Activated CD4-positive, alpha-beta T cell treated with anti-CD3 and anti-CD28 coated beads, Interleukin-2, amount 10 ng/mL, durations not matched to agents 7 days and 5 days (primary cell): ENCODE measurements around the gene FBXO42. TPM values are rescaled to one million over a fixed set of nuclear protein-coding genes. Genes with fewer than 3 reads are reported as not detected.

Source experiments
- CTCF ChIA-PET: fragments of 350-600 bp; sonication (Branson Sonifier 250); formaldehyde crosslinking; loops from one replicate; lab custom pipeline; 2021; ENCODE audit warnings: antibody characterized with exemption; lab: Charles Lee
- POLR2A ChIA-PET: fragments of 350-600 bp; sonication (Branson Sonifier 250); formaldehyde crosslinking; loops from one replicate; lab custom pipeline; 2021; ENCODE audit warnings: antibody characterized with exemption; lab: Charles Lee
- DNase-seq: peaks from one replicate; pipeline ENCODE4 v3.0.0-alpha.2; 2020
- H3K27ac Mint-ChIP-seq: one replicate; pipeline ENCODE4 v1.8.0; 2021; ENCODE audit warnings: mild to moderate bottlenecking, moderate library complexity, mixed read lengths
- H3K27me3 Mint-ChIP-seq: one replicate; pipeline ENCODE4 v1.8.0; 2021; ENCODE audit warnings: mixed read lengths
- H3K36me3 Mint-ChIP-seq: one replicate; pipeline ENCODE4 v1.8.0; 2021; ENCODE audit warnings: low read depth, mixed read lengths
- H3K4me1 Mint-ChIP-seq: one replicate; pipeline ENCODE4 v1.8.0; 2021; ENCODE audit warnings: mixed read lengths
- H3K4me3 Mint-ChIP-seq: one replicate; pipeline ENCODE4 v1.8.0; 2021; ENCODE audit warnings: mild to moderate bottlenecking, moderate library complexity, mixed read lengths
- H3K9me3 Mint-ChIP-seq: one replicate; pipeline ENCODE4 v1.8.0; 2021; ENCODE audit warnings: mixed read lengths
- total RNA-seq, 2 experiments: library from RNA; stranded (reverse); gene quantifications; one replicate each; pipeline ENCODE4 v1.2.3, GENCODE V29; 2021

The FBXO42 gene
- total RNA-seq, 2 experiments from 2014 or later, result 15.5 to 19.3 TPM

DNA sequence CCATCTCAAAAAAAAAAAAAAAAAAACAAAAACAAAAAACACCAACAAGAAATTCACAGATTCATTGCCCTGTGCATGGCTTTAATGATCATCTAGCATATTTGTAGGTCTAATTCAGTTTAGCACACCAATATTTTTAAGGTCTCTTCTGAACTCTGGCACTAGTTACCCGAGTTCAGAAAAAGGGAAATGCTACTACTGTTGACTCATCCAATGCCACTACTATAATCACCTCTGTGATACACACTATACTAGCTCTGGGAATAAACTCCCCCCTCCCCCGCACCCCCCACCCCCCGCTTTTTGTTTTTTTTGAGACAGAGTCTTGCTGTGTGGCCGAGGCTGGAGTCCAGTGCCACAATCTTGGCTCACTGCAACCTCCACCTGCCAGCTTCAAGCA lies 55.6 kb downstream of the FBXO42 start:
- CTCF ChIA-PET, result no interaction called here
- no peak overlapping the region for H3K4me3 Mint-ChIP-seq
- DNase-seq, result no peak
- H3K4me1 Mint-ChIP-seq, result no peaks in the 10 kb centered on the region
- POLR2A ChIA-PET, result no interaction called here
- H3K9me3 Mint-ChIP-seq, result no peaks in the 10 kb centered on the region
- H3K27me3 Mint-ChIP-seq, result no peaks in the 10 kb centered on the region
- no peak overlapping the region for H3K27ac Mint-ChIP-seq
- peaks cover 22% of the 10 kb centered on the region for H3K36me3 Mint-ChIP-seq

DNA sequence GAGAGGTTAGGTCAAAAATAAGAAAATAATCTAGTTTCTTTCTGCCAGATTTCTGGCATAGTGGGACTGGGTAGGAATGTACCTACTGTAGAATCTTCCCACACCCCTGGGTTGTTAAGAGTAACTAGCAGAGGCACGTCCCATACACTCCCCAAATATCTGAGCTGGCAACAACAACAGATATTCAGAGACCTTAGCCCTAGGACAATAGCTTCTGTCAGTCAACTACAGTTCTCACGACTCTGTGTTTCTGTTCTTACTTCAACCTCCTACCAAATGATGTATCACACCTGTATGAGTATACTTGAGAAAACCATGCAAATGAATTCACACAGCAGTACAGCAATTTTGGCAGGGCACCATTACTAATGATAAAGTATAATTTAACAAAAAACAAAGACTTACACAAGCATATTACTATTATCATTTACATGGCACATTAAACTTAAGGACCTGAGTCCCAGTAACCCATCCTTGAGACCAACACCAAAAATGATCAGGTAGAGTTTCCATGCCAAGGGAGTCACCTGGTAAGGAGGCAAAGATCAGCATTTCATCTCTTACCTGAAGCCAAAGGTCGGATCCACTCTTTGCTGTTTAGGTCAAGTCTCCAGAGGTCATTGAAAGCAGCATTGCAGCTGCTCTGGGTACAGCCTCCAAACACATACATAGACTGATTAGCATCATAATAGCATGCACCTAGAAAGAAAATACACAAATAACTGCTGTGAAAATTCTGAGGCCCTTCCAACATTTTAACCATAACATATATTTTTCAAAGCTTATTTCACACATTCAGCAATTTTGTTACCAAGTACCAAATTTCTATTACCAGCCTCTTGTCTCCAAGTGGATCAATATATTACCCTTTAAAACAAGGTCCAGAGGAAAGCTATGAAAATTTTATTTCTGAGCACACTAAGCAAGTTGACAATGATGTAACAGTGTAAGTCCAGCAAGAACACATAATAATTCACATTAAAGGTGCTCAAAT lies 57.8 kb downstream of the FBXO42 start:
- no peak for DNase-seq
- no peak overlapping the region for H3K27ac Mint-ChIP-seq
- peaks cover 25% of the 10 kb centered on the region for H3K36me3 Mint-ChIP-seq
- no peaks in the 10 kb centered on the region for H3K27me3 Mint-ChIP-seq
- H3K9me3 Mint-ChIP-seq, result no peaks in the 10 kb centered on the region
- ChIA-PET CTCF (interaction anchor here (0.7 to 1.7 kb wide), 2 partner anchors 10 to 26 kb away, joined by 3 to 6 read pairs; no protein-coding TSS in a partner anchor), POLR2A (no interaction called here)
- peaks cover 3% of the 10 kb centered on the region for H3K4me1 Mint-ChIP-seq
- no peak overlapping the region for H3K4me3 Mint-ChIP-seq

DNA sequence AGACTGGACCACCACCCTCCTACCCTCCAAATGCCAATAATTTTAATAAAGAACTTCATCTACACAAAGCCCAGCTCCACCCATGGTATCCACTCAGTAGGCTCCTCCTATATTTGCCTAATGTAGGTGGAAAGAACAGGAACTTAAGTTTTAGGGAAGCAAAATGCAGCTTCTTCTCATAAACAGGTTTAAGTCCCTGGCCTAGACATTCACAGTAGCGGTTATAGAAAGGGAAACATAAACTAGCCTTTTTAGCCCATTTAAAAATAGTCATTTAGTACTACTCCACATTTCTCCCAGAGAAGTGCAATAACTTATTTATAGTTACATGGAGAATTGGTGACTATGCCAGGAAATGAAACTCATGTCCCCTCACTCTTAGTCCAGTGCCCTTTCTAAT lies 58.7 kb downstream of the FBXO42 start:
- ChIA-PET CTCF (interaction anchor here (1.6 to 1.7 kb wide), 2 partner anchors 9 to 502 kb away, joined by 3 read pairs; no protein-coding TSS in a partner anchor), POLR2A (no interaction called here)
- Mint-ChIP-seq H3K36me3 (peaks cover 28% of the 10 kb centered on the region), H3K27me3 (no peaks in the 10 kb centered on the region), H3K27ac (no peak overlapping the region), H3K9me3 (no peaks in the 10 kb centered on the region), H3K4me1 (peaks cover 3% of the 10 kb centered on the region), H3K4me3 (no peak overlapping the region)
- no peak for DNase-seq

- CTCF ChIA-PET, result interaction anchor here (1.6 kb wide), 1 partner anchor 501 kb away, joined by 3 read pairs; no protein-coding TSS in a partner anchor
- Mint-ChIP-seq H3K36me3 (peaks cover 32% of the 10 kb centered on the region), H3K9me3 (no peaks in the 10 kb centered on the region)
Measured at GRCh38 chr1:16292739-16293138, 59.5 kb downstream of the FBXO42 start.

DNA sequence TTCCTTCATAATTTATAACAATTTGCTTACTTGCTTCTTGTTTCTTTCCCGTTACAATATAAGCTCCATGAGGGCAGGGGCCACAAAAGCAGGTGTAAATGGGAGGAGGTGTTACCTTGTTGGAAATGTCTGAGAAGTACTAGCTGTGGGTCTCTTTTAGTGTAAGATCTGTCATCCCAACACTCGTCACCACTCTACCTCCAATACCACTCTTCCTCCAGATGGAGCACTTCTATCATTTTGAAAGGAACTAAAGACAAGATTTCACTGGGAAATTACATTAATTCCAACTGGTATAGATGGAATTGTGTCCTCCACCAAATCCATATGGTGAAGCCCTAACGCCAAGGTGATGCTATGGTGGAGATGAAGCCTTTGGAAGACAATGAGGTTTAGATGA lies 62.3 kb downstream of the FBXO42 start:
- Mint-ChIP-seq H3K36me3 (peaks cover 23% of the 10 kb centered on the region), H3K4me3 (no peak overlapping the region), H3K4me1 (peaks cover 3% of the 10 kb centered on the region), H3K27me3 (no peaks in the 10 kb centered on the region), H3K9me3 (no peaks in the 10 kb centered on the region), H3K27ac (no peak overlapping the region)
- ChIA-PET CTCF (interaction anchor here (0.6 kb wide), 1 partner anchor 86 kb away, joined by 3 read pairs; no protein-coding TSS in a partner anchor), POLR2A (no interaction called here)
- DNase-seq, result no peak

More at GRCh38 chr1:16292739-16293138, 59.5 kb downstream of the FBXO42 start:
- no peak for DNase-seq
- no peak overlapping the region for H3K4me3 Mint-ChIP-seq
- no peaks in the 10 kb centered on the region for H3K27me3 Mint-ChIP-seq
- peaks cover 3% of the 10 kb centered on the region for H3K4me1 Mint-ChIP-seq
- POLR2A ChIA-PET, result no interaction called here
- no peak overlapping the region for H3K27ac Mint-ChIP-seq

- DNase-seq, result no peak
- Mint-ChIP-seq H3K27ac (no peak overlapping the region), H3K36me3 (peaks cover 20% of the 10 kb centered on the region), H3K27me3 (no peaks in the 10 kb centered on the region), H3K9me3 (no peaks in the 10 kb centered on the region), H3K4me3 (no peak overlapping the region), H3K4me1 (peaks cover 3% of the 10 kb centered on the region)
- ChIA-PET POLR2A (no interaction called here), CTCF (no interaction called here)
Measured at GRCh38 chr1:16286122-16286521, 66.2 kb downstream of the FBXO42 start.

DNA sequence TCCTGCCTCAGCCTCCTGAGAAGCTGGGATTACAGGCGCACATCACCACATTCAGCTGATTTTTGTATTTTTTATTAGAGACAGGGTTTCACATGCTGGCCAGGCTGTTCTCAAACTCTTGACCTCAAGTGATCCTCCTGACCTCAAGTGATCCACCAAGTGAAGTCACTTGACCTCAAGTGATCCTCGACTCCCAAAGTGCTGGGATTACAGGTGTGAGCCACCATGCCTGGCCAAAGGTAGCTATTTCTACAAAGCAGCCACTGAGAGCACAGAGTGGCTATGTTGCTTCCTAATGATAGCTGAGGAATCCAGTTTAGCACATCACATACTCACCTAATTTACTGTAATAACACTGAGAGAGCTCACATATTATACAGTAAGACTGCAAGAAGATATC lies 70.5 kb downstream of the FBXO42 start:
- ChIA-PET CTCF (interaction anchor here (0.6 kb wide), 2 partner anchors 53 to 194 kb away, joined by 3 read pairs; no protein-coding TSS in a partner anchor), POLR2A (no interaction called here)
- H3K4me3 Mint-ChIP-seq, result no peak overlapping the region
- no peaks in the 10 kb centered on the region for H3K9me3 Mint-ChIP-seq
- H3K36me3 Mint-ChIP-seq, result peaks cover 12% of the 10 kb centered on the region
- no peaks in the 10 kb centered on the region for H3K27me3 Mint-ChIP-seq
- DNase-seq, result no peak
- H3K4me1 Mint-ChIP-seq, result no peaks in the 10 kb centered on the region
- H3K27ac Mint-ChIP-seq, result no peak overlapping the region

DNA sequence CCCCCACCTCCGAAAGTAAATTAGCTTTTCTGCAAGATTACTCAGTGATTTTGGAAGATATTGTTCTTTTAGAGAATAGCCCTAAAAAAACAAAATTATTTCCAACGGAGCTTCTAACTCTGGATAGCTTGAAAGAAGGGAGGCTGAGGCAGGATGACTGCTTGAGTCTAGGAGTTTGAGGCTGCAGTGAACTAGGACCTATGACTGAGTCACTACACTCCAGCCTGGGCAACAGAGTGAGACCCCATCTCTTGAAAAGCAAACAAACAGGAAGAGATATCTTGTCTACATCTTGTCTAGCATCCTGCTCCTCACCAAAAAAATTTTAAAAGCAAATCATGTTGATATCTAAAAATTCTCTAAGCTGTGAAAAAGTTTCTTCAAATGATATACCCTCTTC lies 73.1 kb downstream of the FBXO42 start:
- Mint-ChIP-seq H3K4me1 (no peaks in the 10 kb centered on the region), H3K9me3 (no peaks in the 10 kb centered on the region), H3K27ac (no peak overlapping the region), H3K27me3 (no peaks in the 10 kb centered on the region), H3K36me3 (peaks cover 9% of the 10 kb centered on the region), H3K4me3 (no peak overlapping the region)
- ChIA-PET CTCF (interaction anchor here (0.6 to 0.7 kb wide), 2 partner anchors 90 to 463 kb away, joined by 3 to 4 read pairs; no protein-coding TSS in a partner anchor), POLR2A (no interaction called here)
- no peak for DNase-seq

DNA sequence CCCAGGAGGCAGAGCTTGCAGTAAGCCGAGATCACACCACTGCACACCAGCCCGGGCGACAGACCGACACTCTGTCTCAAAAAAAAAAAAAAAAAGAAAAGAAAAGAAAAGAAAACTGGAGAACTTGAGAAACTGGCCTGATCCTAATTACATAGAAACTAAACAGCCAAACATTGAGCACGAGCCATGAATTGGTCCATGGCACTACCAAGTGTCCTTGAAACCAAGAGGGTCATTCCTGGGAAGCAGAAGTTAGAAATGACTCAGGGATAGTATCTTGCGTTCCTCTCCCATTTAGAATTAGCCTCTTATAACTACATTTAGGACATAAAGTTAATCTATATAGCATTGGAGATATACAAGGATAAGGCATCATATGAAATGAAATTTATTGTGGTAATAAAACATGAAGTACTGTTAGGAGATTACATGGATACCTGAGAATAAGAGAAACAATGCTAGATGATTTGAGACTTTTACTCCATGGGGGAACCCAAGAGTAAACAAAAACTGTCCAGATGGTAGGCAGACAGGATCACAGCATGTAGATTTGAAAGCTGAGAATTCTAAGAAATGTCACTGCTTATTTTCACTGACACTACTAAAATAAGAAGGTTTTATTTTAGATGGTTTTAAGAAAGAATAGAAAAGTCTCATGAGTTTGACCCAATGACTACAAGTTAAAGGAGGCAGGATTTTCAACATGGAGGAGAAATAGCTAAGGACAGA lies 75.8 kb downstream of the FBXO42 start:
- POLR2A ChIA-PET, result no interaction called here
- no peak for DNase-seq
- no peaks in the 10 kb centered on the region for H3K4me1 Mint-ChIP-seq
- no peaks in the 10 kb centered on the region for H3K27me3 Mint-ChIP-seq
- no peak overlapping the region for H3K4me3 Mint-ChIP-seq
- H3K9me3 Mint-ChIP-seq, result no peaks in the 10 kb centered on the region
- H3K36me3 Mint-ChIP-seq, result peaks cover 4% of the 10 kb centered on the region
- H3K27ac Mint-ChIP-seq, result no peak overlapping the region
- CTCF ChIA-PET, result interaction anchor here (0.6 kb wide), 1 partner anchor 49 kb away, joined by 4 read pairs; no protein-coding TSS in a partner anchor

DNA sequence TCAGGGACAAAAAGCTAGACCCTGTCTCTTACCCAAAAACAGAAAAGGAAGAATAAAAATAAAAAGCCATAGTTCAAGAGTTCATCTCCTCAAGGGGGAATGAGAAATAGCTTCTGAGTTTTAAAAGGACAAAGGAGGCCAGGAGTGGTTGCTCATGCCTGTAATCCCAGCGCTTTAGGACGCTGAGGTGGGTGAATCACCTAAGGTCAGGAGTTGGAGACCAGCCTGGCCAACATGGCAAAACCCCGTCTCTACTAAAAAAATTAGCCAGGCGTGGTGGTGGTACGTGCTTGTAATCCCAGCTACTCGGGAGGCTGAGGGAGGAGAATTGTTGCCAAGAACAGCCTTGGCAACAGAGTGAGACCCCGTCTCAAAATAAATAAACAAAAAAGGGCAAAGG lies 76.7 kb downstream of the FBXO42 start:
- CTCF ChIA-PET, result interaction anchor here (1.0 kb wide), 1 partner anchor 21 kb away, joined by 3 read pairs; no protein-coding TSS in a partner anchor
- no peaks in the 10 kb centered on the region for H3K27me3 Mint-ChIP-seq
- peaks cover 4% of the 10 kb centered on the region for H3K36me3 Mint-ChIP-seq
- H3K4me3 Mint-ChIP-seq, result no peak overlapping the region
- no peak for DNase-seq
- POLR2A ChIA-PET, result no interaction called here
- H3K4me1 Mint-ChIP-seq, result peaks cover 4% of the 10 kb centered on the region
- no peak overlapping the region for H3K27ac Mint-ChIP-seq
- H3K9me3 Mint-ChIP-seq, result no peaks in the 10 kb centered on the region

GRCh38 chr1:16267690-16268180 lies 84.5 kb downstream of the FBXO42 start:
- Mint-ChIP-seq H3K27me3 (no peaks in the 10 kb centered on the region), H3K4me3 (no peak overlapping the region), H3K27ac (no peak overlapping the region), H3K36me3 (no peaks in the 10 kb centered on the region), H3K9me3 (no peaks in the 10 kb centered on the region), H3K4me1 (peaks cover 4% of the 10 kb centered on the region)
- ChIA-PET CTCF (interaction anchor here (0.7 kb wide), 1 partner anchor 112 kb away, joined by 3 read pairs; no protein-coding TSS in a partner anchor), POLR2A (no interaction called here)
- DNase-seq, result no peak

- Mint-ChIP-seq H3K27me3 (no peaks in the 10 kb centered on the region), H3K36me3 (no peaks in the 10 kb centered on the region), H3K9me3 (no peaks in the 10 kb centered on the region), H3K4me3 (no peak overlapping the region), H3K4me1 (peaks cover 4% of the 10 kb centered on the region), H3K27ac (no peak overlapping the region)
- DNase-seq, result no peak
- ChIA-PET CTCF (no interaction called here), POLR2A (no interaction called here)
Measured at GRCh38 chr1:16266411-16267118, 85.7 kb downstream of the FBXO42 start.
